ENCODE measurements around the gene EXOC6B.
A peak's percentile ranks its signal among the peaks of the same experiment; 100 is the strongest.

Gene EXOC6B

GRCh38 chr2:72139874-72140620, 685.8 kb downstream of the EXOC6B start:
- DNase-seq (ENCODE audit: extremely low read depth in 1 of 2, low read depth in 1 of 2): no peak

- no peak for DNase-seq (ENCODE audit: extremely low read depth in 1 of 2, low read depth in 1 of 2)
Observed at GRCh38 chr2:72139471-72139873, 686.4 kb downstream of the EXOC6B start.

- no peak for DNase-seq (ENCODE audit: extremely low read depth in 1 of 2, low read depth in 1 of 2)
Observed at GRCh38 chr2:72138921-72139381, 686.9 kb downstream of the EXOC6B start.

- DNase-seq (ENCODE audit: extremely low read depth in 1 of 2, low read depth in 1 of 2): no peak
Observed at GRCh38 chr2:72138011-72138881, 687.6 kb downstream of the EXOC6B start.

GRCh38 chr2:72137498-72138010, 688.3 kb downstream of the EXOC6B start:
- peak; percentile 8 to 45 for DNase-seq (ENCODE audit: extremely low read depth in 1 of 2, low read depth in 1 of 2)

- DNase-seq (ENCODE audit: extremely low read depth in 1 of 2, low read depth in 1 of 2): no peak
Observed at GRCh38 chr2:72136933-72137497, 688.8 kb downstream of the EXOC6B start.

- DNase-seq (ENCODE audit: extremely low read depth in 1 of 2, low read depth in 1 of 2): no peak
Observed at GRCh38 chr2:72136331-72136730, 689.5 kb downstream of the EXOC6B start.

GRCh38 chr2:72135921-72136320, 689.9 kb downstream of the EXOC6B start:
- DNase-seq (ENCODE audit: extremely low read depth in 1 of 2, low read depth in 1 of 2): no peak

GRCh38 chr2:72134997-72135800, 690.6 kb downstream of the EXOC6B start:
- no peak for DNase-seq (ENCODE audit: extremely low read depth in 1 of 2, low read depth in 1 of 2)

GRCh38 chr2:72134408-72134996, 691.3 kb downstream of the EXOC6B start:
- DNase-seq (ENCODE audit: extremely low read depth in 1 of 2, low read depth in 1 of 2): no peak

GRCh38 chr2:72133721-72134407, 692.0 kb downstream of the EXOC6B start:
- no peak for DNase-seq (ENCODE audit: extremely low read depth in 1 of 2, low read depth in 1 of 2)

GRCh38 chr2:72132981-72133720, 692.7 kb downstream of the EXOC6B start:
- DNase-seq (ENCODE audit: extremely low read depth in 1 of 2, low read depth in 1 of 2): no peak

- no peak for DNase-seq (ENCODE audit: extremely low read depth in 1 of 2, low read depth in 1 of 2)
Observed at GRCh38 chr2:72131916-72132841, 693.7 kb downstream of the EXOC6B start.

GRCh38 chr2:72131371-72131891, 694.4 kb downstream of the EXOC6B start:
- DNase-seq (ENCODE audit: extremely low read depth in 1 of 2, low read depth in 1 of 2): no peak

GRCh38 chr2:72130659-72131360, 695.0 kb downstream of the EXOC6B start:
- no peak for DNase-seq (ENCODE audit: extremely low read depth in 1 of 2, low read depth in 1 of 2)

GRCh38 chr2:72129681-72130340, 696.0 kb downstream of the EXOC6B start:
- DNase-seq (ENCODE audit: extremely low read depth in 1 of 2, low read depth in 1 of 2): no peak
